NCI-H524 treated with DMSO at 0.1 percent for 48 hours (cell line): ENCODE data around the gene FES.

ENCODE experiments used
- DNase-seq: peaks from one replicate; lab custom pipeline; 2025; lab: John Stamatoyannopoulos, UW

Gene FES

GRCh38 chr15:90876046-90876445, 8.3 kb upstream of the FES start:
- no peak for DNase-seq

GRCh38 chr15:90876512-90877170, 7.7 kb upstream of the FES start:
- DNase-seq, result no peak

- DNase-seq, result no peak
Observed at GRCh38 chr15:90877315-90877714, 7.0 kb upstream of the FES start.

- no peak for DNase-seq
Observed at GRCh38 chr15:90877996-90878395, 6.3 kb upstream of the FES start.

- DNase-seq, result no peak
Observed at GRCh38 chr15:90878660-90879059, 5.6 kb upstream of the FES start.

- no peak for DNase-seq
Observed at GRCh38 chr15:90879730-90880366, 4.5 kb upstream of the FES start.

- no peak for DNase-seq
Observed at GRCh38 chr15:90880381-90881145, 3.7 kb upstream of the FES start.

GRCh38 chr15:90881181-90881977, 2.9 kb upstream of the FES start:
- no peak for DNase-seq

- DNase-seq, result no peak
Observed at GRCh38 chr15:90881978-90882721, 2.2 kb upstream of the FES start.

- no peak for DNase-seq
Observed at GRCh38 chr15:90882781-90883525, 1.4 kb upstream of the FES start.

GRCh38 chr15:90883526-90883975, 753 bp upstream of the FES start:
- DNase-seq, result no peak

- DNase-seq, result no peak
Observed at GRCh38 chr15:90884719-90885431, 571 bp downstream of the FES start.

GRCh38 chr15:90885432-90886290, 1.4 kb downstream of the FES start:
- peak; percentile 37 for DNase-seq

- DNase-seq, result no peak
Observed at GRCh38 chr15:90886291-90886614, 1.9 kb downstream of the FES start.

GRCh38 chr15:90887037-90887481, 2.8 kb downstream of the FES start:
- DNase-seq, result no peak

GRCh38 chr15:90889313-90889730, 5.0 kb downstream of the FES start:
- no peak for DNase-seq

- DNase-seq, result no peak
Observed at GRCh38 chr15:90889736-90890456, 5.6 kb downstream of the FES start.

GRCh38 chr15:90890839-90891238, 6.5 kb downstream of the FES start:
- DNase-seq, result no peak
